ENCODE measurements around the gene LASP1.
"Not testable (repeated sequence)": the region's sequence is repeated elsewhere in the genome, so short reads cannot be mapped to it uniquely, and the experiment has no call there.

The LASP1 gene

GRCh38 chr17:38869526-38870258, at the start of gene LASP1:
LASP1 (plus strand) TSS chr17:38870058; CDS start chr17:38870190, 132 bp downstream.
- peak; percentile 84 for DNase-seq

- DNase-seq = peak; percentile 93
These were observed 44.7 kb upstream of the LASP1 start, which contains the start of gene CWC25 for GRCh38 chr17:38824899-38825761. CWC25 (minus strand) TSS chr17:38825321; CDS start chr17:38825183, 138 bp downstream.

DNA sequence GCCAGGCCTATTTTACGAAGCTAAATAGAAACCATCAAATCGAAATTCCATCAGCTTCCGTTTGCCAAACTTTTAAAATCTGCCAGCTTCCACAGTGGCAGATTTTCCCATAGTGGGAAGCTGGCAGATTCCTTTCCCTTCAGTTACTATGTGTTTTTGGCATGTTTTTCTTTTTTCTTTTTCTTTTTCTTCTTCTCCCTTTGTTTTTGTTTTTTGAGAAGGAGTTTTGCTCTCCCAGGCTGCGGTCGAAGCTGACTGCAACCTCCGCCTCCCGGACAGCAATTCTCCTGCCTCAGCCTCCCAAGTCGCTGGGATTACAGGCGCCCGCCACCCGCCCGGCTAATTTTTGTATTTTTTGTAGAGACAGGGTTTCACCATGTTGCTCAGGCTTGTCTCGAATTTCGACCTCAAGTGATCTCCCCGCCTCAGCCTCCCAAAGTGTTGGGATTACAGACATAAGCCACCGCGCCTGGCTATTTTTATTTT, 44.1 kb upstream of the LASP1 start:
- DNase-seq = no peak

- no peak for DNase-seq
These were observed 25.5 kb upstream of the LASP1 start for GRCh38 chr17:38844261-38844757.

DNA sequence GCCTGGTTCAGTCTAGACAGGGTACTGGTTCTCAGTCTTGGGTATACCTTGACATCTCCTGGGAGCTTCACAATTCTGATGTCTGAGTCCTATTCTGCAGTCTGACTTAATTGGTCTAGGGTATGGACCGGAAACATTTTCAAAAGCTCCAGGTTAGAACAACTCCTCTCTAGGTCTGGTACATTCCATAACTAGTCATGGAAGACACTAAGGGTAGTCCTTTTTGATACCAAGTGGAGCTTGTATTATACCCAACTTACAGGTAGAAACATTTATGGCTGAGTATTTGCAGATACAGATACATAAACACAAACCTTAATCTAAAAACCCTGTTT, 21.3 kb upstream of the LASP1 start:
- DNase-seq = no peak

DNA sequence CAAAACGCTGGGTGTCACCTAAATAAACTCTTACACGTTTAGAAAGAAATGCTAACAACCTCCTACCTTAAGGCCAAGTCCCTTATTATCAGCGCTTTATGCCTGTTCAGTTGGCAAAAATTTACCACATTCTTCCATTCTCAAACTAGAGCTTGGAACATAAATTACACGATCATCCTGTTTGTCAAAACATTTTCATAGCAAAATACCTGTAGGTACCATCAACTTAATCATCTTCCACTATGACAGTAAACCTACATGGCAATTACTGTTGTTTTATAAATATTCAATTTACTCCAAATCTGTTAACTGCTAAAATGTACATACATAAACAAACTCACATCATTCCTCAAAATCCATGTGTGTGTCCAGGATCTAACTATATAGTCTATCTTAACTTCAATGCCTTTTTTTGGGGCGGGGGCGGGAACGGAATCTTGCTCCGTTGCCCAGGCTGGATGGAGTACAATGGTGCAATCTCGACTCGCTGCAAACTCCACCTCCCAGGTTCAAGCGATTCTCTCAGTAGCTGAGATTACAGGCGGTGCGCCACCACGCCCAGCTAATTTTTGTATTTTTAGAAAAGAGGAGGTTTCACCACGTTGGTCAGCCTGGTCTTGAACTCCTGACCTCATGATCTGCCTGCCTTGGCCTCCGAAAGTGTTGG, 20.8 kb upstream of the LASP1 start:
- no peak for DNase-seq

DNA sequence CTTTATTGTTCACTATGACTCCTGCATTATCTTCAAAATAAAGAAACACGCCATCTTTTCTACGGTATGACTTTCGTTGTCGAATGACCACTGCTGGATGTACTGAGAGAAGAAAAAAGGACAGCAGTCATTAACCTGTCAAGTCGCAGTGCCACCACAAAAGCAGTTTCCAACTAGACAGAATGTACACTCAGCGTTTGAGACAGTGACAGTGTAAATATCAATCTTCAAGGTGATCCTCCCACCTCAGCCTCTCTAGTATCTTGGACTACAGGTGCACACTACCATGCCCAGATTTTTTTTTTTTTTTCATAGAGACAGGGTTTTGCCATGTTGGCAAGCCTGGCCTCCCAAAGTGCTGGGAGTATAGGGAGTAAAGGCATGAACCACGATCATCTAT, 19.5 kb upstream of the LASP1 start:
- DNase-seq = no peak

- no peak for DNase-seq
These were observed 18.4 kb upstream of the LASP1 start for GRCh38 chr17:38851434-38851833.

DNA sequence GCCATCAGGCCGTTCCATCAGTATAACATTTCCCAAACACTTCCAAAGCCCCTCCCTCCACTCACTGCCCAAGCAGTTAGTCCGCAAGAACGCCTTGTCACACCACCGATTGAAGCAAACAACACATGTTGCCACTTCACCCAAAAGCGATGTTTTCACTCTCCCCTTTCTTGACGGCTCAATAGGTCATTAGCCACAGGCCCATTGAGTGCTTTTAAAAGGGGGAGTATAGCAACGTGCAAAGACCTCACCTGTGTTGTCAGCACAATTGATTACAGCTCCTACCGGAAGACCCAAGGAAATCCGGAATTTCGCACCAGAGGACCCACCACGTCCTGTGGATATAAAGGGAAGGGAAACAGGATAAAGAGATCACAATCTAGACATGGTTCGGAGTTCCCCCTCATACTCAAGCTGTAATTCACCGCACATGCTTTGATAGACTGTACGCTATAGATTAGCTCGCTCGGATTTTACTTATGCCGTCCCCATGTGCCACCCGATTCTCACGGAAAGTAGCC, 17.0 kb upstream of the LASP1 start:
- peak; percentile 31 for DNase-seq

GRCh38 chr17:38853292-38854219, 16.3 kb upstream of the LASP1 start, which contains the start of gene RPL23:
RPL23 (minus strand) TSS chr17:38853721; CDS start chr17:38853710, 11 bp downstream.
- peak; percentile 99 for DNase-seq

- not testable (repeated sequence) for DNase-seq
These were observed 14.7 kb upstream of the LASP1 start for GRCh38 chr17:38855101-38855714.

GRCh38 chr17:38857271-38857670, 12.6 kb upstream of the LASP1 start:
- no peak for DNase-seq

GRCh38 chr17:38861399-38861843, 8.4 kb upstream of the LASP1 start:
- no peak for DNase-seq

DNA sequence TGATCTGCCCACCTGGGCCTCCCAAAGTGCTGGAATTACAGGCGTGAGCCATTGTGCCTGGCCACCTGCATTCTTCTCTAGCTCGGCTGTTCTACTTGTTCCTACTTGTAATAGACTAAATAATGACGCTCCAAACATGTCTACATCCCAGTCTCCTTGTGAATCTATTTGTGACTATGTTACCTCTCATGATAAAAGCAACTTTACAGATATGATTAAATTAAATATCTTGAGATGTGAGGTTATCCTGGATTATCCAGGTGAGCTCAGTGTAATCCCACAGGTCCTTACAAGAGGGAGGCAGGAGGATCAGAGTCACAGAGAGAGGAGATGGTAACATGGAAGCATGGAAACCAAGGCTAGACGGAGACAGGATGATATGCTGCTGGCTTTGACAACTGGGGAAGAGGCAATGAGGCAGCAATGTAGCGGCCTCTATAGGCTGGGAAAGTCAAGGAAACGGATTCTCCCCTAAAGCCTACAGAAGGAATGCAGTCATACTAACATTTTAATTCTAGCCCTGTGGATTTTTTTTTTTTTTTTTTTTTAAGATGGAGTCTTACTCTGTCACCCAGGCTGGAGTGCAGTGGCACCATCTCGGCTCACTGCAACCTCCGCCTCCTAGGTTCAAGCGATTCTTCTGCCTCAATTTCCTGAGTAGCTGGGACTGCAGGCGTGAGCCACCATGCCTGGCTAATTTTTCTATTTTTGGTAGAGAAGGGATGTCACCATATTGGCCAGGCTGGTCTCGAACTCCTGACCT, 5.0 kb upstream of the LASP1 start:
- DNase-seq = no peak

DNA sequence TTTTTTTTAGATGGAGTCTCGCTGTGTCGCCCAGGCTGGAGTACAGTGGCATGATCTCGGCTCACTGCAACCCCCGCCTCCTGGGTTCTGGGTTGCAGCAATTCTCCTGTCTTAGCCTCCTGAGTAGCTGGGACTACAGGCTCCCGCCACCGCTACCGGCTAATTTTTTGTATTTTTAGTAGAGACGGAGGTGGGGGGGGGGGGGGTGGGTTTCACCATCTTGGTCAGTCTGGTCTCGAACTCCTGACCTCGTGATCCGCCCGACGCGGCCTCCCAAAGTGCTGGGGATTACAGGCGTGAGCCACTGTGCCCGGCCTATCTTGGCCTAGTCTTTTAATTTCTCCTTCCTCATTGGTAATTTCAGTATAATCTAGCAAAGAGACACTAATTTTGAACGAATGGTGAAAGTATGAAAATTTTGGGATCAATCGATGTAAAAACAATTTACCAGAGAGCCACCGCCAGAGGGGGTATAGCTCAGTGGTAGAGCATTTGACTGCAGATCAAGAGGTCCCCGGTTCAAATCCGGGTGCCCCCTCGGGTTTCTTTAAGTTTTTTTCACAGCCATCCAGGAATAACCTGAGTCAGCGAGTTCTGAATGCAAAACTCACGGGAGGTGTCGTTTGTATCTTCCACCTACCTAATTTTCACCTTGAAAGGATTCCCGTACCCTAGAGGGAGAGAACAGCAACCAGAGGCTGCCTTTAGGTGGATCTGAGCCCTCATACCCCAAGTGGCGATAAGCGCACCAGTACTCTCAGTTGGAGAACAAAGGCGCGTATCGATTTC, 2.5 kb upstream of the LASP1 start:
- peak; percentile 58 for DNase-seq

DNA sequence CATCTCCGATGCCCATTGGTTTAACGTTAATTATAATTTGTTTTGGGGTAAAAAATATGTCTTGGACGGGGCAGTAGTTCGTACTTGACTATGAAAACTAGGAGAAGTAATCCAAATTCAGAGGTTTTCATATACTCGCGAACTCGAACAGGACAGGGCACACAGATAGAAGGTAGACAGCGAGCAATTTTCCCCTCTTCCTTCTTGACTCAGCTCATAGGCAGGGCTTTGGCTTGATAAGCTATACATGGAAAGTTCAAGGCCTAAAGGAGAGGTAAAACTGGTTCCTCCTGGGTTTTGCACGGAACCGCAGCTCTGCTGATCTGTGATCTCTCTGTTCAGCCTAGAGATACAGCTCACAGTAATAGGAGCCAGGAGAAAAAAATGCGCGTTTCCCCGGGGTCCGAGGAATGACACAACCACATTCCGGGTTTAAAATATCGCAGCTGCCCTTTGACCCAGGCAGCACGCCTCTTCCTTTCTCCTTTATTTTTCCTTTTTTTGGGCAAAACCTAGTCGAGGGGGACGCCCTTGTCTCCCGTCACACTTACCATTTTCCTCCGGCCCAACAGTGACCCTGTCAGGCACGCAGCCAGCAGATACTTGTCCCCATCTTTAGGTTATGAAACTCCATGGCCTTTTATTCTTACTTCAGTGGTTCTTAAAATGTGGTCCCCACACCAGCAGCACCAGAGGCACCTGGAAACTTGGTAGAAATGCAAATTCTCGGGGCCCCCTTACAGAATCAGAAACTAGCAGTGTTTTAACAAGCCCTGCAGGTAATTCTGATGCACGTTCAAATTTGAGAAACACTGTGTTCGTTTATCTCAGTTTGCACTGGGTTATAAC, 1.7 kb upstream of the LASP1 start:
- no peak for DNase-seq

GRCh38 chr17:38868817-38869525, 887 bp upstream of the LASP1 start:
- peak; percentile 89 for DNase-seq

Measured in inflammatory macrophage treated with lipopolysaccharide for 4 hours (primary cell).